Liver (tissue), 9 donors: Measurements from ENCODE around the gene CCR9. TPM values are rescaled to one million over a fixed set of nuclear protein-coding genes. Genes with fewer than 3 reads are reported as not detected.

Experiments used
- DNase-seq: peaks from one replicate; pipeline ENCODE4 v3.0.0-alpha.2; 2017; ENCODE audit warnings: low spot score
- H3K27ac ChIP-seq, 2 donors: one replicate each; pipeline ENCODE4 v1.7.0; 2013; ENCODE audit warnings: inconsistent platforms in 2 of 2, low read length in 2 of 2, control low read depth in 1 of 2, low read depth in 1 of 2, mild to moderate bottlenecking in 1 of 2
- H3K27me3 ChIP-seq, 4 donors: one replicate each; pipeline versions ENCODE4 v1.6.1 to v1.7.0; 2013; ENCODE audit warnings: low read length in 3 of 4, inconsistent platforms in 1 of 4, mild to moderate bottlenecking in 1 of 4, moderate library complexity in 1 of 4; ENCODE audit not compliant: control insufficient read depth in 4 of 4, insufficient read depth in 4 of 4
- H3K36me3 ChIP-seq, 4 donors: one replicate each; pipeline versions ENCODE4 v1.6.1 to v1.7.0; 2013; ENCODE audit warnings: low read length in 3 of 4, mild to moderate bottlenecking in 3 of 4, low read depth in 1 of 4, moderate library complexity in 1 of 4; ENCODE audit not compliant: control insufficient read depth in 4 of 4, insufficient read depth in 3 of 4
- H3K4me1 ChIP-seq, 4 donors: one replicate each; pipeline versions ENCODE4 v1.6.1 to v1.7.0; 2013; ENCODE audit warnings: low read length in 3 of 4, mild to moderate bottlenecking in 3 of 4, moderate library complexity in 1 of 4; ENCODE audit not compliant: control insufficient read depth in 4 of 4, insufficient read depth in 4 of 4
- H3K4me3 ChIP-seq, 3 donors: one replicate each; pipeline versions ENCODE4 v1.6.1 to v1.7.0; 2013; ENCODE audit warnings: low read length in 3 of 3, control low read depth in 1 of 3, low read depth in 1 of 3, mild to moderate bottlenecking in 1 of 3
- H3K9ac ChIP-seq, 2 donors: one replicate each; pipeline ENCODE4 v1.7.0; 2013; ENCODE audit warnings: low read length in 2 of 2, mild to moderate bottlenecking in 2 of 2, moderate library complexity in 2 of 2, control low read depth in 1 of 2, low read depth in 1 of 2
- H3K9me3 ChIP-seq, 4 donors: one replicate each; pipeline versions ENCODE4 v1.6.1 to v1.7.0; 2013; ENCODE audit warnings: low read length in 3 of 4; ENCODE audit not compliant: control insufficient read depth in 4 of 4
- ATF3 ChIP-seq: IDR thresholded peaks from 2 replicates; pipeline ENCODE4 v1.6.1; 2016; ENCODE audit warnings: antibody characterized with exemption
- CTCF ChIP-seq: fragments of 150-350 bp; IDR thresholded peaks from 2 replicates; pipeline ENCODE4 v1.5.1; 2017; ENCODE audit warnings: improper control_type of control experiment, low read depth, low read length; ENCODE audit not compliant: missing input control
- EGR1 ChIP-seq, 2 donors: IDR thresholded peaks; 2 replicates each; pipeline ENCODE4 v1.6.1; 2016 to 2018; ENCODE audit warnings: antibody characterized with exemption in 2 of 2, low read depth in 2 of 2
- FOXA1 ChIP-seq: IDR thresholded peaks from 2 replicates; pipeline ENCODE4 v1.6.1; 2016; ENCODE audit warnings: antibody characterized with exemption
- FOXA2 ChIP-seq: IDR thresholded peaks from 2 replicates; pipeline ENCODE4 v1.6.1; 2016; ENCODE audit warnings: antibody characterized with exemption
- GABPA ChIP-seq, 2 donors: IDR thresholded peaks in 1 of 2; conservative IDR thresholded peaks in 1 of 2; 2 replicates each; pipeline ENCODE4 v1.6.1; 2016; ENCODE audit warnings: antibody characterized with exemption in 2 of 2, mild to moderate bottlenecking in 1 of 2, moderate library complexity in 1 of 2
- HNF4A ChIP-seq, 2 donors: conservative IDR thresholded peaks; 2 replicates each; pipeline ENCODE4 v1.6.1; 2016; ENCODE audit warnings: antibody characterized with exemption in 2 of 2, mild to moderate bottlenecking in 2 of 2
- HNF4G ChIP-seq: IDR thresholded peaks from 2 replicates; pipeline ENCODE4 v1.6.1; 2016; ENCODE audit warnings: antibody characterized with exemption
- JUND ChIP-seq, 2 donors: IDR thresholded peaks; 2 replicates each; pipeline ENCODE4 v1.6.1; 2016; ENCODE audit warnings: antibody characterized with exemption in 2 of 2
- MAX ChIP-seq: IDR thresholded peaks from 2 replicates; pipeline ENCODE4 v1.6.1; 2016; ENCODE audit warnings: antibody characterized with exemption
- NR2F2 ChIP-seq: IDR thresholded peaks from 2 replicates; pipeline ENCODE4 v1.6.1; 2016; ENCODE audit warnings: antibody characterized with exemption
- RAD21 ChIP-seq, 2 donors: IDR thresholded peaks; 2 replicates each; pipeline ENCODE4 v1.6.1; 2016; ENCODE audit warnings: antibody characterized with exemption in 2 of 2, mild to moderate bottlenecking in 2 of 2
- REST ChIP-seq: IDR thresholded peaks from 2 replicates; pipeline ENCODE4 v1.6.1; 2016; ENCODE audit warnings: antibody characterized with exemption, mild to moderate bottlenecking
- RXRA ChIP-seq, 2 donors: IDR thresholded peaks; 2 replicates each; pipeline ENCODE4 v1.6.1; 2017 to 2018; ENCODE audit warnings: antibody characterized with exemption in 2 of 2, mild to moderate bottlenecking in 1 of 2
- SP1 ChIP-seq: IDR thresholded peaks from 2 replicates; pipeline ENCODE4 v1.6.1; 2018; ENCODE audit warnings: antibody characterized with exemption, mild to moderate bottlenecking
- TAF1 ChIP-seq: conservative IDR thresholded peaks from 2 replicates; pipeline ENCODE4 v1.6.1; 2016; ENCODE audit warnings: antibody characterized with exemption, mild to moderate bottlenecking
- YY1 ChIP-seq: IDR thresholded peaks from 2 replicates; pipeline ENCODE4 v1.6.1; 2016; ENCODE audit warnings: antibody characterized with exemption, mild to moderate bottlenecking
- ZBTB33 ChIP-seq: IDR thresholded peaks from 2 replicates; pipeline ENCODE4 v1.6.1; 2016; ENCODE audit warnings: antibody characterized with exemption
- WGBS: extraction: QIAGEN DNeasy Blood & Tissue Kit; methylation state at CpG from one replicate; pipeline ENCODE4 v1.1.7; 2013; 5-methylcytosine and 5-hydroxymethylcytosine counted together
- polyA plus RNA-seq, 2 donors: library from polyadenylated mRNA; stranded (reverse) in 1 of 2; unstranded in 1 of 2; fragments of 200-250 nt in 1 of 2; fragments of >200 nt in 1 of 2; fragmentation: Nextera tagmentation in 1 of 2; extraction: Ambion mirVana in 1 of 2; gene quantifications; one replicate each; pipeline versions ENCODE4 v1.2.1 to v1.2.3, GENCODE V29; 2013 to 2015
- total RNA-seq, 2 donors: library from RNA; depleted of rRNA; stranded (reverse); fragments of >200 nt; gene quantifications; one replicate each; pipeline ENCODE4 v1.2.3, GENCODE V29; 2014
- donor health status: healthy.
- donor health status: healthy.
- donor health status: healthy.
- donor health status: healthy.
- donor health status: healthy.

CCR9 gene
- total and polyA plus RNA-seq, 4 donors, result 0.28 TPM; not detected in 3

GRCh38 chr3:45932112-45932511 is 45.8 kb downstream of the CCR9 start:
- DNase-seq, result no peak
- Histone ChIP-seq H3K36me3 (peaks cover 17 to 72% (median 55%) of the 10 kb centered on the region in 4 donors), H3K9ac (no peak overlapping the region), H3K27me3 (no peaks in the 10 kb centered on the region), H3K9me3 (no peaks in the 10 kb centered on the region), H3K4me3 (no peak overlapping the region), H3K27ac (no peak overlapping the region), H3K4me1 (no peaks in the 10 kb centered on the region)
- WGBS, result 89% methylated on average over 4 of the region's 4 CpGs
- TF ChIP-seq HNF4G, result no peak
- no peak for TF ChIP-seq MAX

GRCh38 chr3:45933591-45933990 is 47.2 kb downstream of the CCR9 start:
- H3K27me3 ChIP-seq, result no peaks in the 10 kb centered on the region
- no peak for DNase-seq
- no peak overlapping the region for H3K27ac ChIP-seq
- 91% methylated on average over 4 of the region's 4 CpGs for WGBS
- TF ChIP-seq FOXA2 (no peak), RAD21 (IDR thresholded peaks at IDR 0.05) (no peak)
- H3K4me3 ChIP-seq, result no peak overlapping the region
- H3K36me3 ChIP-seq, result peaks cover 14 to 67% (median 46%) of the 10 kb centered on the region in 4 donors
- H3K9ac ChIP-seq, result no peak overlapping the region
- H3K4me1 ChIP-seq, result no peaks in the 10 kb centered on the region
- H3K9me3 ChIP-seq, result no peaks in the 10 kb centered on the region

- Histone ChIP-seq H3K27me3 (no peaks in the 10 kb centered on the region), H3K36me3 (peaks cover 6 to 42% (median 28%) of the 10 kb centered on the region in 4 donors), H3K4me3 (no peak overlapping the region), H3K9ac (no peak overlapping the region), H3K4me1 (no peaks in the 10 kb centered on the region), H3K27ac (no peak overlapping the region), H3K9me3 (no peaks in the 10 kb centered on the region)
- DNase-seq, result no peak
- no peak for TF ChIP-seq MAX
- no peak for TF ChIP-seq ATF3
- TF ChIP-seq HNF4G, result no peak
- TF ChIP-seq EGR1 (IDR thresholded peaks at IDR 0.05; ENCODE audit: low read depth in 2 of 2), result no peak
- no peak for TF ChIP-seq REST
- TF ChIP-seq TAF1, result no peak
- TF ChIP-seq GABPA (IDR thresholded peaks at IDR 0.05 in 1 of 2, conservative IDR thresholded peaks at IDR 0.05 in 1 of 2), result no peak
- TF ChIP-seq JUND (IDR thresholded peaks at IDR 0.05), result no peak
- TF ChIP-seq YY1, result no peak
- no peak for TF ChIP-seq ZBTB33
- no peak for TF ChIP-seq SP1
- TF ChIP-seq CTCF, result no peak
- TF ChIP-seq NR2F2, result no peak
- TF ChIP-seq HNF4A (conservative IDR thresholded peaks at IDR 0.05), result no peak
- TF ChIP-seq FOXA2, result no peak
- no peak for TF ChIP-seq FOXA1
- TF ChIP-seq RAD21 (IDR thresholded peaks at IDR 0.05), result no peak
- TF ChIP-seq RXRA (IDR thresholded peaks at IDR 0.05), result no peak
- WGBS, result 94% methylated on average over 9 of the region's 9 CpGs
Measured at GRCh38 chr3:45936261-45936660, 49.9 kb downstream of the CCR9 start.
